LNCaP clone FGC (cell line): ENCODE results near the gene SAP30L.

Experiments
- DNase-seq: peaks from one replicate; pipeline ENCODE4 v3.0.0-alpha.2; 2011; ENCODE audit warnings: low read depth
- H3K4me3 ChIP-seq: 2 replicates; pipeline ENCODE4 v1.5.1; 2011; ENCODE audit warnings: mild to moderate bottlenecking, low read depth, low read length, control low read depth
- TF ChIP-seq, protein P1 (sequence below): IDR thresholded peaks from 2 replicates; pipeline ENCODE4 v1.5.1; 2012; ENCODE audit warnings: mild to moderate bottlenecking; ENCODE audit not compliant: control insufficient read depth, insufficient read depth; ENCODE audit errors: extremely low read depth

The SAP30L gene

DNA sequence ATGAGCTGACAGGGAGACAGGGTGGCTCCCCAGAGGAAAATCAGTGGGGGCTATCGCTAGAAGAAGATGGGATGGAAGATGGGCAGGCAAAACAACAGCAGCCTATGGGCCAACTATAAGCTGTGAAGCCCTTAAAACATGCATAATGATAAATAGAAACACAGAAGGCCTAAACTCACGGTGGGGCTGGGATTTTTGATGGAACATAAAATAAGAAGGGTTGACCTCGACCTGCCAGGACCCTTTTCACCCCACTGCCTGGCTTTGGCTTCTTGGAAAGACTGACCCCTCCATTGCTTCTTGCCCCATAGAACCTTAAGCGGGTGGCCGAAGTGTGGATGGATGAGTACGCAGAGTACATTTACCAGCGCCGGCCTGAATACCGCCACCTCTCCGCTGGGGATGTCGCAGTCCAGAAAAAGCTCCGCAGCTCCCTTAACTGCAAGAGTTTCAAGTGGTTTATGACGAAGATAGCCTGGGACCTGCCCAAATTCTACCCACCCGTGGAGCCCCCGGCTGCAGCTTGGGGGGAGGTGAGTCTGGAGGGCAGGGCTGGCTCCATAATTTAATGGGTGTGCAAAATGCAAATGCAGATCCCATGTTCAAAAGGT, 36.5 kb upstream of the SAP30L start:
- no peak overlapping the region for H3K4me3 ChIP-seq
- no peak for DNase-seq
- TF ChIP-seq, protein P1, sequence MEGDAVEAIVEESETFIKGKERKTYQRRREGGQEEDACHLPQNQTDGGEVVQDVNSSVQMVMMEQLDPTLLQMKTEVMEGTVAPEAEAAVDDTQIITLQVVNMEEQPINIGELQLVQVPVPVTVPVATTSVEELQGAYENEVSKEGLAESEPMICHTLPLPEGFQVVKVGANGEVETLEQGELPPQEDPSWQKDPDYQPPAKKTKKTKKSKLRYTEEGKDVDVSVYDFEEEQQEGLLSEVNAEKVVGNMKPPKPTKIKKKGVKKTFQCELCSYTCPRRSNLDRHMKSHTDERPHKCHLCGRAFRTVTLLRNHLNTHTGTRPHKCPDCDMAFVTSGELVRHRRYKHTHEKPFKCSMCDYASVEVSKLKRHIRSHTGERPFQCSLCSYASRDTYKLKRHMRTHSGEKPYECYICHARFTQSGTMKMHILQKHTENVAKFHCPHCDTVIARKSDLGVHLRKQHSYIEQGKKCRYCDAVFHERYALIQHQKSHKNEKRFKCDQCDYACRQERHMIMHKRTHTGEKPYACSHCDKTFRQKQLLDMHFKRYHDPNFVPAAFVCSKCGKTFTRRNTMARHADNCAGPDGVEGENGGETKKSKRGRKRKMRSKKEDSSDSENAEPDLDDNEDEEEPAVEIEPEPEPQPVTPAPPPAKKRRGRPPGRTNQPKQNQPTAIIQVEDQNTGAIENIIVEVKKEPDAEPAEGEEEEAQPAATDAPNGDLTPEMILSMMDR: no peak

DNA sequence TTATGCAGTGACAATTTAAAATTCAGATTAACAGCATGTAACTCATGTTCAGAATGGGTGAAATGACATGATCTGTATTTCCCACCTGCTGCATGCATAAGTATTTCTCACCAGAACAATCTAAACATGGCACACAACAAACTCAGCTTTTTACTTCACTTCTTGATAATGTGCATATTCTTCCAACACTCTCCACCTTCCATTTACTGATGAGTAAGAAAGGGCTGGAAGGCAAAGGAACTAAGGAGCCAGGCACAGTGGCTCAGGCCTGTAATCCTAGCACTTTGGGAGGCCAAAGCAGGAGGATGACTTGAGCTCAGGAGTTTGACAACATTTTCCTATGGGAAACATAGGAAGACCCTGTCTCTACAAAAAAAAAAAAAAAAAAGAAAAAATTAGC, 35.8 kb upstream of the SAP30L start:
- DNase-seq: no peak
- no peak overlapping the region for H3K4me3 ChIP-seq
- TF ChIP-seq, protein P1: no peak

DNA sequence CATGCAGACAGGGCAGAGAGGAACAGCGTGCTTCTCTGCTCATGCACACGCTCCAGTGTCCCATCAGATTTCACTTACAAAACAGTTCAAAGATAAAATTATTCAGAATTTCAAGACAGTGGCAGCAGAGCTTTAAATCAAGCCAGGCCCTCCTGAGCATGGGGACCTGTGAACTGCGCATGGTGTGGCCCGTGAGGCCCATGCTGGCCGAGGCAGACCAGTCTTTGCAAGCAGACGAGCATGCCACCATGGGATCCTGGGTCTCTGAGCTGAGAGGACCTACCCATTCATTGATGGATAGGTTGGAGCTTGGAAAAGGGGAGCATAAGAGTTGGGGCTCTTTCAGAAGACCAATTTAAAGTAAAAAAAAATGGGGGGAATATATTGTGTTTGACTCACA, 35.0 kb upstream of the SAP30L start:
- TF ChIP-seq, protein P1: no peak
- DNase-seq: no peak
- no peak overlapping the region for H3K4me3 ChIP-seq

DNA sequence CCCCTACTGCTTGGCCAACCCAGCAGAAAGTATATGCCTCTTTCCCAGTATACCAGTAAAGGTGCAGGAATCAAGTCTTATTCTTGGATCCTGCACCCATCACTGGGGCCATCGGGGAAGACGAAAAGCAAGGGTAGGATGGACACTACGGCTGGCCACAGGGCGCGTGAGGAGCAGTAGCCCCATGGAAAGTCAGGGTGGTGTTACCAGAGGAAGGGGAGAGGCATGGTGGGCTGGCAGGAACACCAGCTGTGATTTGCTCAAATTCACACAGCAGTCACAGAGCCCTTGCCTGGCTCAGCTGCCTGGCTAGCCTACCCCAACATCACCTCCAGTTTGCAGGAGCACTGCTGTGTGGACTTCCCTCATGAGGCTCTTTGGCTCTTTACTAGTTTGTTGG, 34.5 kb upstream of the SAP30L start:
- TF ChIP-seq, protein P1: no peak
- no peak for DNase-seq
- no peak overlapping the region for H3K4me3 ChIP-seq

DNA sequence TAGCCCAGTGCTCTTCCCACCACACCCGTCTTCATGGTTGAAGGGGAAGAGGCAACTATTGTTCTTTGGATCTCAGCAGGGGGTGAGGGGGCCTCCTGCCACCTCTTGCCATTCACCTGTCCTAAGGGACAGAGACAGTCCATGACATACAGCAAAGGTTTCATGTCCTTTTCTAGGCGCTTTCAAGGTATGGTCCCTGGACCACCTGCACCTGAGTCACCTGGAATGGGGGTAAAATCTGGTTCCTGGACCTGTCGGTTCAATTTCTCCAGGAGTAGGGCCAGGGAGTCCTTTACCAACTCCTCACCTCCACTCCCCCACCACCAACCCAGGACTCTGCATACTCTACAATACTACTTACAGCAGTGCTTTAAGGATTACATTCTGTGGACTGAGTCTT, 33.5 kb upstream of the SAP30L start:
- H3K4me3 ChIP-seq: no peak overlapping the region
- DNase-seq: no peak
- TF ChIP-seq, protein P1: no peak

DNA sequence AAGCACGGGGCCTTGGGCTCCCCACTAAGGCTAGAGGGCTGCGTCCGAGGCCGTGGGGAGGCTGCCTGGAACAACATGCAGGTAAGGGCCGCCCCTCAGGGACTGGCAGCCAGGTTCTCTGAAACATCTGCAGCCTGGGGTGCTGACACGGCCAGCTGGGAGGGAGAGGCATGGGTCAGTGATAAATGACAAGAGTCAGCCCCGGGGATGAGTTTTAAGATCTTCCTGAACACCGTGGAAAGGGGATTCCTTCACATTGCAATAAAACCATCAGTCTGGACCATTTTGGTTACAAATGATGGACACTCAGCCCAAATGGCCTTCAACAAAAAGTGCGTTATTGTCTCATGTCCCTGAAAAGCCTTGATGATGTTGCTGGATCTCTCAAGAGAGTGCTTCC, 32.9 kb upstream of the SAP30L start:
- no peak overlapping the region for H3K4me3 ChIP-seq
- TF ChIP-seq, protein P1: no peak
- DNase-seq: no peak

DNA sequence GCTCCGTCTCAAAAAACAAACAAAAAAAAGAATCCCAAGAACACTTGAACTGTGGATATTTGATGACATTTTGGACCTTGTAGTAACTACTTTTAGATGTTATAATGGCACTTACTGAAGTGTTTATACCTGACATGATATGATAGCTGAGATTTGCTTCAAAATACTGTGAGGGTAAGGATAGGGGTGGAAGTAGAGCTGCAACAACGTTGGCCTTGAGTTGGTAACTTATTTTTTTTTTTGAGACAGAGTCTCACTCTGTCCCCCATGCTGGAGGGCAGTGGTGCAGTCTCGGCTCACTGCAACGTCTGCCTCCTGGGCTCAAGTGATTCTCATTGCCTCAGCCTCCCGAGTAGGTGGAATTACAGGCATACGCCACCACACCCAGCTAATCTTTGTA, 30.7 kb upstream of the SAP30L start:
- TF ChIP-seq, protein P1: no peak
- H3K4me3 ChIP-seq: no peak overlapping the region
- no peak for DNase-seq
